Natural killer cell (primary cell): Measurements from ENCODE around the gene CTLA4. TPM values are rescaled to one million over a fixed set of nuclear protein-coding genes. Genes with fewer than 3 reads are reported as not detected.

Source experiments
- ATAC-seq, 3 donors: fragments of 150-1000 bp in 2 of 3; fragments of 200-7000 bp in 1 of 3; cut with Tn5 transposase; 1 replicate in 1 of 3; 2 replicates in 2 of 3; pipeline ENCODE4 v1.10.0; 2021; ENCODE audit warnings: mild to moderate bottlenecking in 2 of 3, moderate library complexity in 2 of 3
- DNase-seq, 2 donors: peaks; one replicate each; pipeline versions ENCODE4 v3.0.0 to v3.0.0-alpha.2; 2013 to 2021; ENCODE audit warnings: mixed read lengths in 1 of 2
- H3K27ac ChIP-seq: one replicate; pipeline ENCODE4 v1.5.1; 2013; ENCODE audit warnings: mild to moderate bottlenecking, low read length
- H3K27me3 ChIP-seq: one replicate; pipeline ENCODE4 v1.6.1; 2013; ENCODE audit warnings: low read length; ENCODE audit not compliant: control insufficient read depth, insufficient read depth
- H3K36me3 ChIP-seq: one replicate; pipeline ENCODE4 v1.6.1; 2013; ENCODE audit warnings: low read length; ENCODE audit not compliant: control insufficient read depth, insufficient read depth
- H3K4me1 ChIP-seq: one replicate; pipeline ENCODE4 v1.6.1; 2013; ENCODE audit warnings: low read length; ENCODE audit not compliant: control insufficient read depth, insufficient read depth
- H3K4me3 ChIP-seq: one replicate; pipeline ENCODE4 v1.5.1; 2013; ENCODE audit warnings: low read length
- H3K9me3 ChIP-seq: one replicate; pipeline ENCODE4 v1.6.1; 2013; ENCODE audit warnings: low read length; ENCODE audit not compliant: control insufficient read depth, insufficient read depth
- H3K27ac Mint-ChIP-seq, 2 donors: one replicate each; pipeline ENCODE4 v1.8.0; 2022; ENCODE audit warnings: mild to moderate bottlenecking in 2 of 2, mixed read lengths in 2 of 2, moderate library complexity in 1 of 2
- H3K27me3 Mint-ChIP-seq, 2 donors: one replicate each; pipeline ENCODE4 v1.8.0; 2022; ENCODE audit warnings: low read depth in 2 of 2, mixed read lengths in 2 of 2
- H3K36me3 Mint-ChIP-seq: one replicate; pipeline ENCODE4 v1.8.0; 2022; ENCODE audit warnings: mixed read lengths
- H3K4me1 Mint-ChIP-seq, 2 donors: one replicate each; pipeline ENCODE4 v1.8.0; 2022; ENCODE audit warnings: mixed read lengths in 2 of 2
- H3K4me3 Mint-ChIP-seq: one replicate; pipeline ENCODE4 v1.8.0; 2022; ENCODE audit warnings: mild to moderate bottlenecking, moderate library complexity, mixed read lengths
- H3K9me3 Mint-ChIP-seq, 2 donors: one replicate each; pipeline ENCODE4 v1.8.0; 2022; ENCODE audit warnings: mixed read lengths in 2 of 2
- WGBS: methylation state at CpG from one replicate; pipeline ENCODE4 v1.1.7; 2013; ENCODE audit warnings: missing lambda C conversion rate; ENCODE audit not compliant: insufficient coverage; 5-methylcytosine and 5-hydroxymethylcytosine counted together
- intact Hi-C: fragments of 100-400 bp; cut with micrococcal nuclease; formaldehyde crosslinking; loops from one replicate; pipeline ENCODE4 v1.14.2; 2022
- total RNA-seq, 4 donors: library from RNA; stranded (reverse); fragments of 120-200 nt in 1 of 4; gene quantifications; one replicate each; pipeline versions ENCODE4 v1.2.3 to v1.2.4, GENCODE V29; 2013 to 2022
- TF ChIP-seq, protein P1 (sequence below): fragments of 200-600 bp; IDR thresholded peaks from one replicate; pipeline ENCODE4 v1.8.0; 2022; ENCODE audit warnings: antibody characterized with exemption

CTLA4 gene
- total RNA-seq, 3 donors from 2014 or later (not counting 1 experiment from before 2014, with no cell fraction given), result 0.31 to 2.3 (median 0.78) TPM

DNA sequence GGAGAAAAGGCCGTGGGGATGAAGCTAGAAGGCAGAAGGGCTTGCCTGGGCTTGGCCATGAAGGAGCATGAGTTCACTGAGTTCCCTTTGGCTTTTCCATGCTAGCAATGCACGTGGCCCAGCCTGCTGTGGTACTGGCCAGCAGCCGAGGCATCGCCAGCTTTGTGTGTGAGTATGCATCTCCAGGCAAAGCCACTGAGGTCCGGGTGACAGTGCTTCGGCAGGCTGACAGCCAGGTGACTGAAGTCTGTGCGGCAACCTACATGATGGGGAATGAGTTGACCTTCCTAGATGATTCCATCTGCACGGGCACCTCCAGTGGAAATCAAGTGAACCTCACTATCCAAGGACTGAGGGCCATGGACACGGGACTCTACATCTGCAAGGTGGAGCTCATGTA lies 2.9 kb downstream of the CTLA4 start:
- peaks cover 26% of the 10 kb centered on the region for H3K4me1 ChIP-seq
- no peaks in the 10 kb centered on the region for H3K36me3 ChIP-seq
- no peak overlapping the region for H3K27ac ChIP-seq
- no peaks in the 10 kb centered on the region for H3K27me3 ChIP-seq
- no peaks in the 10 kb centered on the region for H3K9me3 Mint-ChIP-seq
- TF ChIP-seq, protein P1, sequence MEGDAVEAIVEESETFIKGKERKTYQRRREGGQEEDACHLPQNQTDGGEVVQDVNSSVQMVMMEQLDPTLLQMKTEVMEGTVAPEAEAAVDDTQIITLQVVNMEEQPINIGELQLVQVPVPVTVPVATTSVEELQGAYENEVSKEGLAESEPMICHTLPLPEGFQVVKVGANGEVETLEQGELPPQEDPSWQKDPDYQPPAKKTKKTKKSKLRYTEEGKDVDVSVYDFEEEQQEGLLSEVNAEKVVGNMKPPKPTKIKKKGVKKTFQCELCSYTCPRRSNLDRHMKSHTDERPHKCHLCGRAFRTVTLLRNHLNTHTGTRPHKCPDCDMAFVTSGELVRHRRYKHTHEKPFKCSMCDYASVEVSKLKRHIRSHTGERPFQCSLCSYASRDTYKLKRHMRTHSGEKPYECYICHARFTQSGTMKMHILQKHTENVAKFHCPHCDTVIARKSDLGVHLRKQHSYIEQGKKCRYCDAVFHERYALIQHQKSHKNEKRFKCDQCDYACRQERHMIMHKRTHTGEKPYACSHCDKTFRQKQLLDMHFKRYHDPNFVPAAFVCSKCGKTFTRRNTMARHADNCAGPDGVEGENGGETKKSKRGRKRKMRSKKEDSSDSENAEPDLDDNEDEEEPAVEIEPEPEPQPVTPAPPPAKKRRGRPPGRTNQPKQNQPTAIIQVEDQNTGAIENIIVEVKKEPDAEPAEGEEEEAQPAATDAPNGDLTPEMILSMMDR, result no peak
- no peak overlapping the region for H3K27ac Mint-ChIP-seq
- no peak overlapping the region for H3K4me3 Mint-ChIP-seq
- DNase-seq, result peak in 1 of 2 donors; percentile 11
- H3K36me3 Mint-ChIP-seq, result no peaks in the 10 kb centered on the region
- ATAC-seq, result no peak
- intact Hi-C loops, result no loop called here
- WGBS, result 92% methylated on average over 9 of the region's 9 CpGs
- no peaks in the 10 kb centered on the region for H3K9me3 ChIP-seq
- H3K27me3 Mint-ChIP-seq, result peaks cover 0 to 2% of the 10 kb centered on the region in 2 donors
- peaks cover 30 to 35% of the 10 kb centered on the region in 2 donors for H3K4me1 Mint-ChIP-seq
- H3K4me3 ChIP-seq, result no peak overlapping the region

DNA sequence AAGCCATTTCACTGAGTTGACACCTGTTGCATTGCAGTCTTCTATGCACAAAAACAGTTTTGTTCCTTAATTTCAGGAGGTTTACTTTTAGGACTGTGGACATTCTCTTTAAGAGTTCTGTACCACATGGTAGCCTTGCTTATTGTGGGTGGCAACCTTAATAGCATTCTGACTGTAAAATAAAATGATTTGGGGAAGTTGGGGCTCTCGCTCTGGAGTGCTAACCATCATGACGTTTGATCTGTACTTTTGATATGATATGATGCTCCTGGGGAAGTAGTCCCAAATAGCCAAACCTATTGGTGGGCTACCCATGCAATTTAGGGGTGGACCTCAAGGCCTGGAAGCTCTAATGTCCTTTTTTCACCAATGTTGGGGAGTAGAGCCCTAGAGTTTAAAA lies 3.4 kb downstream of the CTLA4 start:
- no peak overlapping the region for H3K27ac ChIP-seq
- Mint-ChIP-seq H3K9me3 (no peaks in the 10 kb centered on the region), H3K36me3 (no peaks in the 10 kb centered on the region), H3K4me3 (no peak overlapping the region), H3K4me1 (peaks cover 30 to 35% of the 10 kb centered on the region in 2 donors), H3K27me3 (peaks cover 0 to 2% of the 10 kb centered on the region in 2 donors), H3K27ac (no peak overlapping the region)
- H3K9me3 ChIP-seq, result no peaks in the 10 kb centered on the region
- 61% methylated on average over 2 of the region's 2 CpGs for WGBS
- H3K27me3 ChIP-seq, result no peaks in the 10 kb centered on the region
- no peak overlapping the region for H3K4me3 ChIP-seq
- TF ChIP-seq, protein P1, result no peak
- ATAC-seq, result no peak
- peaks cover 26% of the 10 kb centered on the region for H3K4me1 ChIP-seq
- peak in 1 of 2 donors; percentile 12 for DNase-seq
- no peaks in the 10 kb centered on the region for H3K36me3 ChIP-seq
- intact Hi-C loops, result no loop called here

DNA sequence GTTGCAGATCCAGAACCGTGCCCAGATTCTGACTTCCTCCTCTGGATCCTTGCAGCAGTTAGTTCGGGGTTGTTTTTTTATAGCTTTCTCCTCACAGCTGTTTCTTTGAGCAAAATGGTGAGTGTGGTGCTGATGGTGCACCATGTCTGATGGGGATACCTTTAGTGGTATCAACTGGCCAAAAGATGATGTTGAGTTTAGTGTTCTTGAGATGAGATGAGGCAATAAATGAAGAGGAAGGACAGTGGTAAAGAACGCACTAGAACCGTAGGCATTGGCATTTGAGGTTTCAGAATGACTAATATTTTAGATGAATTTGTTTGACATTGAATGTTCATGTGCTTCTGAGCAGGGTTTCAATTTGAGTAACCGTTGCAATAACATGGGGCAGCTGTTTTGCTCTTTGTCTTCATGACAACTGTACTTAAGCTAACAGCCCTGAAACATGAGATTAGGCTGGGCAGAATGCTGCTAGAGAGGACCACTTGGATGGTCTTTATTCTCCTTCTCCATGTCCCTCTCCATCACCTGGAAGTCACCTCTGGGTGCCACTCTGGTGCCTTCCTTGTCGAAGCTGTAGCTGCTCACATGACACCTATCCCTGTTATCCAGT lies 3.9 kb downstream of the CTLA4 start:
- H3K9me3 Mint-ChIP-seq, result no peaks in the 10 kb centered on the region
- Histone ChIP-seq H3K4me1 (peaks cover 26% of the 10 kb centered on the region), H3K36me3 (no peaks in the 10 kb centered on the region), H3K27ac (no peak overlapping the region), H3K4me3 (no peak overlapping the region), H3K27me3 (no peaks in the 10 kb centered on the region), H3K9me3 (no peaks in the 10 kb centered on the region)
- DNase-seq (peak in 1 of 2 donors; percentile 42), ATAC-seq (no peak)
- H3K27ac Mint-ChIP-seq, result no peak overlapping the region
- H3K4me1 Mint-ChIP-seq, result peaks cover 30 to 35% of the 10 kb centered on the region in 2 donors
- no peaks in the 10 kb centered on the region for H3K36me3 Mint-ChIP-seq
- 57% methylated on average over 6 of the region's 6 CpGs for WGBS
- H3K4me3 Mint-ChIP-seq, result no peak overlapping the region
- intact Hi-C loops, result no loop called here
- TF ChIP-seq, protein P1, result no peak
- H3K27me3 Mint-ChIP-seq, result peaks cover 0 to 2% of the 10 kb centered on the region in 2 donors

DNA sequence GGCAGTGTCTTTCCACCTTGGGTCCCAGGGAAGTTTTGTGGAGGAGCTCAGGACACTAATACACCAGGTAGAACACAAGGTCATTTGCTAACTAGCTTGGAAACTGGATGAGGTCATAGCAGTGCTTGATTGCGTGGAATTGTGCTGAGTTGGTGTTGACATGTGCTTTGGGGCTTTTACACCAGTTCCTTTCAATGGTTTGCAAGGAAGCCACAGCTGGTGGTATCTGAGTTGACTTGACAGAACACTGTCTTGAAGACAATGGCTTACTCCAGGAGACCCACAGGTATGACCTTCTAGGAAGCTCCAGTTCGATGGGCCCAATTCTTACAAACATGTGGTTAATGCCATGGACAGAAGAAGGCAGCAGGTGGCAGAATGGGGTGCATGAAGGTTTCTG lies 5.9 kb downstream of the CTLA4 start:
- H3K36me3 ChIP-seq, result no peaks in the 10 kb centered on the region
- H3K4me1 ChIP-seq, result peaks cover 21% of the 10 kb centered on the region
- WGBS, result 66% methylated on average over 2 of the region's 2 CpGs
- no peaks in the 10 kb centered on the region for H3K9me3 ChIP-seq
- no peaks in the 10 kb centered on the region for H3K27me3 ChIP-seq
- no peaks in the 10 kb centered on the region for H3K36me3 Mint-ChIP-seq
- no peak overlapping the region for H3K27ac Mint-ChIP-seq
- TF ChIP-seq, protein P1, result no peak
- peaks cover 0 to 4% of the 10 kb centered on the region in 2 donors for H3K27me3 Mint-ChIP-seq
- H3K4me3 Mint-ChIP-seq, result no peak overlapping the region
- peaks cover 21 to 23% of the 10 kb centered on the region in 2 donors for H3K4me1 Mint-ChIP-seq
- ATAC-seq, result peak in 1 of 3 donors; percentile 29
- intact Hi-C loops, result no loop called here
- DNase-seq, result peak in 1 of 2 donors; percentile 11
- no peak overlapping the region for H3K27ac ChIP-seq
- no peak overlapping the region for H3K4me3 ChIP-seq
- no peaks in the 10 kb centered on the region for H3K9me3 Mint-ChIP-seq
